Measurements from ENCODE around the gene MTOR. TPM values are rescaled to one million over a fixed set of nuclear protein-coding genes. Genes with fewer than 3 reads are reported as not detected.

Gene MTOR
- polyA plus RNA-seq, 1 of the 3 experiments (the other 2 are of a cell fraction), result 20.9 TPM

GRCh38 chr1:11289064-11289463 lies 26.7 kb upstream of the MTOR start:
- Histone ChIP-seq H3K36me3 (replicated peaks in 1 of 2; ENCODE audit: control insufficient read depth in 1 of 2, insufficient read depth in 2 of 2, low read length in 1 of 2) (peaks cover 0 to 3% of the 10 kb centered on the region in 2 experiments), H3K9me2 (no peaks in the 10 kb centered on the region), H3K4me1 (ENCODE audit: control insufficient read depth in 1 of 2, insufficient read depth in 2 of 2, low read depth in 1 of 2, low read length in 1 of 2) (peaks cover 0 to 14% of the 10 kb centered on the region in 2 experiments; a peak in 1 of 4 replicates), H3K27me3 (ENCODE audit: insufficient read depth) (no peaks in the 10 kb centered on the region), H3K27ac (ENCODE audit: low read depth in 2 of 2, low read length in 1 of 2) (no peak overlapping the region), H3K9ac (no peak overlapping the region), H2AFZ (ENCODE audit: low read depth) (no peak overlapping the region), H3K9me3 (no peaks in the 10 kb centered on the region), H3K79me2 (ENCODE audit: insufficient read depth) (peaks cover 6% of the 10 kb centered on the region), H4K20me1 (ENCODE audit: insufficient read depth) (no peaks in the 10 kb centered on the region), H3F3A (replicated peaks; ENCODE audit: insufficient read depth) (no peaks in the 10 kb centered on the region), H3K4me2 (no peak overlapping the region), H3K4me3 (ENCODE audit: low read depth in 2 of 2, low read length in 1 of 2) (no peak overlapping the region)
- ChIA-PET CTCF (interaction anchor here (0.7 to 1.6 kb wide), 3 partner anchors 14 to 353 kb away, joined by 3 to 4 read pairs (median 3); no protein-coding TSS in a partner anchor), POLR2A (interaction anchor here (0.8 kb wide), 1 partner anchor 274 kb away, joined by 3 read pairs; no protein-coding TSS in a partner anchor)
- no peak for DNase-seq
- WGBS (ENCODE audit: low lambda C conversion rate), result 99% methylated on average over 5 of the region's 5 CpGs
- TF ChIP-seq REST (IDR thresholded peaks at IDR 0.05; ENCODE audit: low read depth, low read length), result no peak

GRCh38 chr1:11286735-11287410 lies 24.5 kb upstream of the MTOR start:
- no peak overlapping the region for H3K27ac ChIP-seq (ENCODE audit: low read depth in 2 of 2, low read length in 1 of 2)
- no peak overlapping the region for H3K9ac ChIP-seq
- H4K20me1 ChIP-seq (ENCODE audit: insufficient read depth), result peaks cover 6% of the 10 kb centered on the region
- peaks cover 0 to 3% of the 10 kb centered on the region in 2 experiments for H3K36me3 ChIP-seq (replicated peaks in 1 of 2; ENCODE audit: control insufficient read depth in 1 of 2, insufficient read depth in 2 of 2, low read length in 1 of 2)
- DNase-seq, result no peak
- WGBS (ENCODE audit: low lambda C conversion rate), result 100% methylated on average over 3 of the region's 3 CpGs
- no peak overlapping the region for H3K4me2 ChIP-seq
- POLR2A ChIA-PET, result interaction anchor here (1.0 kb wide), 1 partner anchor 358 kb away, joined by 3 read pairs; no protein-coding TSS in a partner anchor
- no peaks in the 10 kb centered on the region for H3K9me3 ChIP-seq
- no peak overlapping the region for H3K4me3 ChIP-seq (ENCODE audit: low read depth in 2 of 2, low read length in 1 of 2)
- H3F3A ChIP-seq (replicated peaks; ENCODE audit: insufficient read depth), result no peaks in the 10 kb centered on the region
- H3K27me3 ChIP-seq (ENCODE audit: insufficient read depth), result no peaks in the 10 kb centered on the region
- H3K79me2 ChIP-seq (ENCODE audit: insufficient read depth), result peaks cover 12% of the 10 kb centered on the region
- CTCF ChIA-PET, result interaction anchor here (0.6 to 2.5 kb wide), 29 partner anchors 9 to 433 kb away, joined by 3 to 42 read pairs (median 4); partner anchors contain the start of gene DISP3
- no peaks in the 10 kb centered on the region for H3K9me2 ChIP-seq
- H2AFZ ChIP-seq (ENCODE audit: low read depth), result no peak overlapping the region
- peaks cover 0 to 6% of the 10 kb centered on the region in 2 experiments; a peak in 2 of 4 replicates for H3K4me1 ChIP-seq (ENCODE audit: control insufficient read depth in 1 of 2, insufficient read depth in 2 of 2, low read depth in 1 of 2, low read length in 1 of 2)
- TF ChIP-seq RCOR1 (IDR thresholded peaks at IDR 0.05; ENCODE audit: low read length) (no peak), RFX5 (IDR thresholded peaks at IDR 0.05; ENCODE audit: low read length) (no peak), MAX (IDR thresholded peaks at IDR 0.05; ENCODE audit: low read depth) (no peak), POLR2AphosphoS5 (IDR thresholded peaks at IDR 0.05; ENCODE audit: low read depth, low read length) (no peak), MEF2A (IDR thresholded peaks at IDR 0.05; ENCODE audit: borderline replicate concordance, low read depth) (no peak), GABPA (IDR thresholded peaks at IDR 0.05; ENCODE audit: low read depth) (no peak), GATA2 (CRISPR knock-in tag; IDR thresholded peaks at IDR 0.05) (no peak), EP300 (IDR thresholded peaks at IDR 0.05; ENCODE audit: borderline replicate concordance in 1 of 2, low read depth in 1 of 2, low read length in 1 of 2) (no peak), REST (IDR thresholded peaks at IDR 0.05; ENCODE audit: low read depth, low read length) (no peak), SIN3A (IDR thresholded peaks at IDR 0.05; ENCODE audit: borderline replicate concordance, low read depth, low read length) (no peak), RAD21 (IDR thresholded peaks at IDR 0.05; ENCODE audit: low read length) (no peak), USF1 (IDR thresholded peaks at IDR 0.05; ENCODE audit: borderline replicate concordance, low read depth) (no peak), TCF12 (IDR thresholded peaks at IDR 0.05) (no peak), IRF3 (IDR thresholded peaks at IDR 0.05; ENCODE audit: low read depth, low read length) (no peak), TEAD4 (IDR thresholded peaks at IDR 0.05; ENCODE audit: borderline replicate concordance, insufficient read depth) (no peak), EZH2phosphoT487 (IDR thresholded peaks at IDR 0.05; ENCODE audit: borderline replicate concordance, low read depth) (no peak)
